ENCODE measurements around the gene PDPK1. TPM values are rescaled to one million over a fixed set of nuclear protein-coding genes. Genes with fewer than 3 reads are reported as not detected.

Gene PDPK1
- total RNA-seq, 1 donor from 2014 or later, result 11.8 TPM

DNA sequence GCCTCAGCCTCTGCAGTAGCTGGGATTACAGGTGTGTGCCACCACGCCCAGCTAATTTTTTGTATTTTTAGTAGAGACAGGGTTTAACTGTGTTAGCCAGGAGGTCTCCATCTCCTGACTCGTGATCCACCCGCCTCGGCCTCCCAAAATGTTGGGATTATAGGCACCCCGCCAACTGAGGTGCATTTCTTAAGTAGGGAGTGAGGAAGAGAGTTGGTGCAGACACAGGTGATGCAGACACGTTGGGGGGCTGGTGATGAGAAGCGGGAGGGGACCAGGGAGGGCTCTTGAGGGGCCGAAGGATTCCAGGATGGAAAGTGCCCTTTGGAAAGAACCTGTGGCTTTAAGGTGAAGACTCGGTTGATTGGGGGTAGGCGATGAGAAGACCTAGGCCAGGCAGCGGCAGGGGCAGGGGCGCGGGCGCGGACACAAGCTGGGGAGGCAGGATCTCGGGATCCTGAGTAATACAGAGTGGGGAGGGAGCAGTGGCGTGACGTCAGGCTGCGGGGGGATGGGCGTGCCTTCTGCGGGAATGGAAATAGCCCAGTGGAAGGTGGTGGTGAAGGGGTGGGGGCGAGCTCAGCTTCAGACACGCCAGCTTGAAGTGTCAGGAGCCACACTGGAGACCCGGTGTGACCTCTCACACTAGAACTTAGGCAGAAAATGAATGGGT is 26.6 kb upstream of the PDPK1 start:
- FAIRE-seq (no peak), DNase-seq (ENCODE audit: low read depth) (peak; percentile 42)
- Histone ChIP-seq H3K27me3 (ENCODE audit: control insufficient read depth, insufficient read depth, low read length) (no peaks in the 10 kb centered on the region), H3K4me3 (ENCODE audit: low read depth, low read length) (no peak overlapping the region), H3K36me3 (ENCODE audit: control insufficient read depth, insufficient read depth, low read length) (peaks cover 5% of the 10 kb centered on the region)
- TF ChIP-seq, protein P1, sequence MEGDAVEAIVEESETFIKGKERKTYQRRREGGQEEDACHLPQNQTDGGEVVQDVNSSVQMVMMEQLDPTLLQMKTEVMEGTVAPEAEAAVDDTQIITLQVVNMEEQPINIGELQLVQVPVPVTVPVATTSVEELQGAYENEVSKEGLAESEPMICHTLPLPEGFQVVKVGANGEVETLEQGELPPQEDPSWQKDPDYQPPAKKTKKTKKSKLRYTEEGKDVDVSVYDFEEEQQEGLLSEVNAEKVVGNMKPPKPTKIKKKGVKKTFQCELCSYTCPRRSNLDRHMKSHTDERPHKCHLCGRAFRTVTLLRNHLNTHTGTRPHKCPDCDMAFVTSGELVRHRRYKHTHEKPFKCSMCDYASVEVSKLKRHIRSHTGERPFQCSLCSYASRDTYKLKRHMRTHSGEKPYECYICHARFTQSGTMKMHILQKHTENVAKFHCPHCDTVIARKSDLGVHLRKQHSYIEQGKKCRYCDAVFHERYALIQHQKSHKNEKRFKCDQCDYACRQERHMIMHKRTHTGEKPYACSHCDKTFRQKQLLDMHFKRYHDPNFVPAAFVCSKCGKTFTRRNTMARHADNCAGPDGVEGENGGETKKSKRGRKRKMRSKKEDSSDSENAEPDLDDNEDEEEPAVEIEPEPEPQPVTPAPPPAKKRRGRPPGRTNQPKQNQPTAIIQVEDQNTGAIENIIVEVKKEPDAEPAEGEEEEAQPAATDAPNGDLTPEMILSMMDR (IDR thresholded peaks at IDR 0.05; ENCODE audit: insufficient read depth, low read length, severe bottlenecking), result no peak

DNA sequence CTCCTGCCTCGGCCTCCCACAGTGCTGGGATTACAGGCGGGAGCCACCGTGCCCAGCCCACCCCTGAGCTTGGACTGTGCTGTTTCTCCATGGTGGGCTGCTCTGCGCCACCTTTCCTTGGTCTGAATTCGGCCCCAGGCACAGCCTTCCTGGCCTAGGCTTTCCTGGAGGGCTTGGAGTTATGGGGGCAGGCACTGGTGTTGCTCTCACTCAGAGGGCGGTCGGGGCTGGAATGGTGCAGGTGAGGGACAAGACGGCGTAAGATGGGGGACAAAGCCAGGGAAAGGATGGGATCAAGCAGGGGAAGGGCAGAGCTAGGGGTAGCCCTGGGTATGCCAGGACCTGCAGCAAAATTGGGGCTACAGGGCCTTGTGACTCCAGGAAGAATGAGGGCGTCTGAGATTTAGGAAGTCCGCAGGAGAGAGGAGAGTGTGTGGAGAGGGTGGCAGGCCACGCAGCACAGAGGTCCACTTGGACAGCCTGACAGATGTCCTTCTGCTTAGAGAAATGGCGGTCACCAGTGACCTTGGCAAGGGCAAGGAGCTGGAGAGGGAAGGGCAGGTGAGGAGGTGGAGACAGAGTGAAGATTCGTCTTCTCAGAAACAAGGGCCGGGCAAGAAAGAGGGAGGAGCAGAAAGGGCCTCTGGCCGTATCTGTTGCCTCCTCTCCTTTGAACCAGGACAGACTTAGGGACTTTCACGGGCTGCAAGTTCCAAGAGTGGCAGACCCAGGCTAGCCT is 25.7 kb upstream of the PDPK1 start:
- peaks cover 7% of the 10 kb centered on the region for H3K36me3 ChIP-seq (ENCODE audit: control insufficient read depth, insufficient read depth, low read length)
- H3K27me3 ChIP-seq (ENCODE audit: control insufficient read depth, insufficient read depth, low read length), result no peaks in the 10 kb centered on the region
- no peak for FAIRE-seq
- no peak overlapping the region for H3K4me3 ChIP-seq (ENCODE audit: low read depth, low read length)
- TF ChIP-seq, protein P1 (IDR thresholded peaks at IDR 0.05; ENCODE audit: insufficient read depth, low read length, severe bottlenecking), result no peak
- DNase-seq (ENCODE audit: low read depth), result no peak

DNA sequence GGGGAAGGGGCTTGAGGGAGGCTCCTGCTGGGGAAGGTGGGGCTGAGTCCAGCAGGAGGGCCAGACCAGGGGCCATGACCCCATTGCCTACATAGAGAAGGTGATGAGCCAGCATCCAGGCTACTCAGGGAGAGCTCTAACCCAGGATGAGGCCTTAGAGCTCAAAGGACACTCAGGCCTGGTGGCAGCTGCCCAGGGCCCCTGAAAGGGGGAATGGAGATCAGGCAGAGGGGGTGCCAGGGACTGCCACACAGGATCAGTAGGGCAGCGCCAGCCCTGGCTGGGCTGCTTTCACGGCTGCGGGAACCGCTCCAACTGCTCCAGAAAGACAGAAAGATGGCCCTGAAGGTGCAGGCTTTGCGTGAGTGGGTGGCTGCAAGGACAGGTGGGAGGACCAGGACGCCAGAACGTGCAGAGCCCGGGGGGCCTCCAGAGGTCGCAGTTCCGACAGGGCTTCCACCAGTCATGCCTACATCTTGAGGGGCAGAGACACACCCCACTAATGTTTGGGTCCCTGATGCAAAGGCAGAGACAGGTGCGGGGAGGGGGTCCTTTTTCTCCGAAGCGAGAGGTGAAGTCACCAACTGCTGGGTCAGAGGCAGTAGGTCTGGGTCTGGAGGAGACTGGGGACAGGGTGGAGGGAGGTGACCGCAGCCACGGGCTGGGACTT is 25.0 kb upstream of the PDPK1 start:
- peak overlapping the region; percentile 97 for H3K4me3 ChIP-seq (ENCODE audit: low read depth, low read length)
- no peaks in the 10 kb centered on the region for H3K27me3 ChIP-seq (ENCODE audit: control insufficient read depth, insufficient read depth, low read length)
- no peak for FAIRE-seq

DNA sequence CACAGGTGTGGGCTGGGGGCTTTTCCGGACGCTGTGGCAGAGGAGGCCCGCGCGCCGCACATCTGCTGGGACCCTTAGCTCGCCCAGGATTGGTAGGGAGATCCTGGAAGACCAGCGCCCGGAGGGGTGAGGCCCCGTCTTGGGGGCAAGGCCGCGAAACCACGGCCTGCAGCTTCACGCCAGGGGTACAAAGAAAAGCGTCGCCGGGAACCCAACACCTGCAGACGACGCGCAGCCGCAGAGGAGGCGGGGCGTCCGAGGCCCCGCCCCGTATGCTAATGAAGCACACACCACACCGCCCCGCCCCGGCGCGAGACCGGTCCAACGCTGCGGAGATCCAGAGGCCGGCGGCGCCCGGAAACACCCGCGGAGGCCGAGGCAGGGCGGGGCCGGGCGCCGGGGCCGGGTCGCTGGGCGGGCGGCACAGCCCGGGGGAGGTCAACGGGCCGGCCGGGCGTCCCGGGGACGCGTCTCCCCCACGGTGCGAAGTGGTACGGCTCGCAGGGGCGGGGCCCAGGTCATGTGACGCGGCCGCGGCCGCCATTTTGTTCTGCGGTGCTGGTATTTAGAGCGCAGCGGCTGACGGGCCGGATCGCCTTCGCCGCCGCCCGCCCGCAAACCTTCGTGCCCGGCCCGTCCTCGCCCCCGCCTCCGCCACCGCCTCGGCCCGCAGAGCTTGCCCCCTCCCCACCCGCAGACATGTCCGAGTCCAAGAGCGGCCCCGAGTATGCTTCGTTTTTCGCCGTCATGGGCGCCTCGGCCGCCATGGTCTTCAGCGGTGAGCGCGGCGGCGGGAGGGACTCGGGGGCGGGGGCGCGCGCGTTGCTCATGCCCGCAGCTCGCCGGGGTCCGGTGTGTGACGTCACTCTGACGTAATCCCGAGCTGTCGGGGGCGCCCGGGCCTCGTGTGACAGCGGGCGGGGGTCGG is 24.2 kb upstream of the PDPK1 start, which contains the start of gene ATP6V0C:
Gene ATP6V0C (plus strand): TSS at position 548 of the 928 bp plus-strand sequence. CDS start 152 bp downstream, at position 700.
- DNase-seq (ENCODE audit: low read depth) (peak; percentile 70), FAIRE-seq (no peak)
- H3K4me3 ChIP-seq (ENCODE audit: low read depth, low read length), result peak within 1 kb of the TSS; percentile 97
- H3K36me3 ChIP-seq (ENCODE audit: control insufficient read depth, insufficient read depth, low read length), result peaks cover 9% of the 10 kb centered on the region
- H3K27me3 ChIP-seq (ENCODE audit: control insufficient read depth, insufficient read depth, low read length), result no peaks in the 10 kb centered on the region
- TF ChIP-seq, protein P1 (IDR thresholded peaks at IDR 0.05; ENCODE audit: insufficient read depth, low read length, severe bottlenecking), result no peak

More for the DNA sequence above, 25.0 kb upstream of the PDPK1 start:
- TF ChIP-seq, protein P1 (IDR thresholded peaks at IDR 0.05; ENCODE audit: insufficient read depth, low read length, severe bottlenecking), result no peak
- DNase-seq (ENCODE audit: low read depth), result no peak
- peaks cover 7% of the 10 kb centered on the region for H3K36me3 ChIP-seq (ENCODE audit: control insufficient read depth, insufficient read depth, low read length)
